H1 (cell line): ENCODE data around the gene NMRK2. TPM values are rescaled to one million over a fixed set of nuclear protein-coding genes. Genes with fewer than 3 reads are reported as not detected.
A peak's percentile ranks its signal among the peaks of the same experiment; 100 is the strongest.

Experiments
- CTCF ChIA-PET: fragments of 300-600 bp; sonication (Branson Sonifier 250); formaldehyde crosslinking; loops from one replicate; lab custom pipeline; 2021; ENCODE audit not compliant: partially characterized antibody; lab: Charles Lee
- POLR2A ChIA-PET: fragments of 300-600 bp; sonication (Branson Sonifier 250); formaldehyde crosslinking; loops from one replicate; lab custom pipeline; 2021; ENCODE audit warnings: inconsistent platforms; ENCODE audit not compliant: partially characterized antibody; lab: Charles Lee
- DNase-seq, 2 experiments: peaks; one replicate each; pipeline versions ENCODE4 v3.0.0 to v3.0.0-alpha.2; 2010 to 2022; ENCODE audit warnings: low spot score in 2 of 2, low read depth in 1 of 2, mixed read lengths in 1 of 2
- FAIRE-seq: peaks from 2 replicates; lab custom pipeline; 2011; peaks lifted over from hg19 to GRCh38; lab: Jason Lieb, UNC
- H2AFZ ChIP-seq: 2 replicates; pipeline ENCODE4 v1.8.1; 2012; ENCODE audit warnings: low read length, inconsistent platforms
- H2AK5ac ChIP-seq: 2 replicates; pipeline ENCODE4 v1.6.1; 2013; ENCODE audit warnings: low read depth, low read length
- H2BK120ac ChIP-seq: replicated peaks from 2 replicates; pipeline ENCODE3; 2013; ENCODE audit warnings: low read depth, low read length, inconsistent platforms
- H2BK12ac ChIP-seq: 2 replicates; pipeline ENCODE4 v1.6.1; 2013; ENCODE audit warnings: low read depth, low read length
- H2BK15ac ChIP-seq: 2 replicates; pipeline ENCODE4 v1.6.1; 2013; ENCODE audit warnings: low read length
- H2BK20ac ChIP-seq: 2 replicates; pipeline ENCODE4 v1.6.1; 2013; ENCODE audit warnings: low read length
- H2BK5ac ChIP-seq: 2 replicates; pipeline ENCODE4 v1.6.1; 2013; ENCODE audit warnings: low read depth, low read length
- H3K14ac ChIP-seq: 2 replicates; pipeline ENCODE4 v1.6.1; 2013; ENCODE audit warnings: inconsistent platforms; ENCODE audit not compliant: insufficient read length
- H3K18ac ChIP-seq: 2 replicates; pipeline ENCODE4 v1.6.1; 2013; ENCODE audit warnings: low read length; ENCODE audit errors: extremely low read depth
- H3K23ac ChIP-seq: 2 replicates; pipeline ENCODE4 v1.6.1; 2013; ENCODE audit warnings: inconsistent platforms; ENCODE audit not compliant: insufficient read length
- H3K23me2 ChIP-seq: 2 replicates; pipeline ENCODE4 v1.6.1; 2013; ENCODE audit warnings: low read depth, low read length
- H3K27ac ChIP-seq: 2 replicates; pipeline ENCODE4 v1.6.1; 2011; ENCODE audit warnings: low read depth, low read length, inconsistent platforms
- H3K27me3 ChIP-seq, 4 experiments: replicated peaks in 1 of 4; 1 replicate in 1 of 4; 2 replicates in 3 of 4; pipeline versions ENCODE4 v1.6.1 to v1.8.1; 2011 to 2013; ENCODE audit warnings: low read length in 3 of 4, mild to moderate bottlenecking in 3 of 4, inconsistent platforms in 2 of 4, mixed read lengths in 2 of 4, moderate library complexity in 1 of 4; ENCODE audit not compliant: control insufficient read depth in 3 of 4, insufficient read depth in 3 of 4; ENCODE audit errors: extremely low read depth in 1 of 4
- H3K36me3 ChIP-seq, 4 experiments: 2 replicates each; pipeline versions ENCODE4 v1.6.1 to v1.8.1; 2011 to 2013; ENCODE audit warnings: mild to moderate bottlenecking in 4 of 4, low read length in 3 of 4, moderate library complexity in 2 of 4, control low read depth in 1 of 4, inconsistent platforms in 1 of 4; ENCODE audit not compliant: insufficient read depth in 4 of 4, control insufficient read depth in 2 of 4
- H3K4ac ChIP-seq: replicated peaks from 2 replicates; pipeline ENCODE3; 2013; ENCODE audit warnings: low read length, low read depth, mixed read lengths, inconsistent platforms; ENCODE audit not compliant: insufficient read length
- H3K4me1 ChIP-seq, 4 experiments: replicated peaks in 1 of 4; 1 replicate in 1 of 4; 2 replicates in 3 of 4; pipeline versions ENCODE4 v1.6.1 to v1.8.1; 2011 to 2013; ENCODE audit warnings: low read length in 3 of 4, inconsistent platforms in 2 of 4, mixed read lengths in 1 of 4; ENCODE audit not compliant: insufficient read depth in 4 of 4, control insufficient read depth in 3 of 4
- H3K4me2 ChIP-seq, 2 experiments: 2 replicates each; pipeline versions ENCODE4 v1.6.1 to v1.8.1; 2011 to 2013; ENCODE audit warnings: low read depth in 2 of 2, low read length in 2 of 2, control low read depth in 1 of 2, inconsistent platforms in 1 of 2, mild to moderate bottlenecking in 1 of 2; ENCODE audit not compliant: insufficient read depth in 1 of 2
- H3K4me3 ChIP-seq, 4 experiments: fragments of 200-600, 300-600 bp in 1 of 4; sonication (generic), shearing (Covaris generic), sonication (Bioruptor Twin) in 1 of 4; 2 replicates each; pipeline versions ENCODE4 v1.5.1 to v1.8.1; 2011 to 2016; ENCODE audit warnings: low read length in 4 of 4, low read depth in 3 of 4, control low read depth in 2 of 4, inconsistent platforms in 2 of 4, mild to moderate bottlenecking in 2 of 4, mixed read lengths in 1 of 4, moderate library complexity in 1 of 4; ENCODE audit not compliant: insufficient read depth in 2 of 4; ENCODE audit errors: extremely low read depth in 1 of 4
- H3K56ac ChIP-seq: replicated peaks from 2 replicates; pipeline ENCODE3; 2013; ENCODE audit warnings: low read depth, mild to moderate bottlenecking, mixed read lengths, low read length, inconsistent platforms; ENCODE audit not compliant: insufficient read length
- H3K79me1 ChIP-seq: 2 replicates; pipeline ENCODE4 v1.6.1; 2013; ENCODE audit warnings: low read depth, low read length, control low read depth
- H3K79me2 ChIP-seq, 2 experiments: 2 replicates each; pipeline versions ENCODE4 v1.6.1 to v1.8.1; 2012 to 2013; ENCODE audit warnings: low read length in 2 of 2, mild to moderate bottlenecking in 2 of 2, inconsistent platforms in 1 of 2; ENCODE audit not compliant: insufficient read depth in 2 of 2, control insufficient read depth in 1 of 2
- H3K9ac ChIP-seq, 4 experiments: replicated peaks in 1 of 4; 1 replicate in 1 of 4; 2 replicates in 3 of 4; pipeline versions ENCODE4 v1.6.1 to v1.8.1; 2011 to 2013; ENCODE audit warnings: low read depth in 3 of 4, low read length in 3 of 4, control low read depth in 2 of 4, mild to moderate bottlenecking in 2 of 4, moderate library complexity in 2 of 4, inconsistent platforms in 1 of 4; ENCODE audit errors: extremely low read depth in 1 of 4
- H3K9me3 ChIP-seq, 2 experiments: 2 replicates each; pipeline versions ENCODE4 v1.6.1 to v1.8.1; 2012 to 2013; ENCODE audit warnings: mild to moderate bottlenecking in 2 of 2, moderate library complexity in 2 of 2, control low read depth in 1 of 2, inconsistent platforms in 1 of 2, low read depth in 1 of 2, low read length in 1 of 2, mixed read lengths in 1 of 2; ENCODE audit not compliant: insufficient read depth in 2 of 2
- H4K20me1 ChIP-seq, 2 experiments: replicated peaks in 1 of 2; 2 replicates each; pipeline versions ENCODE3 to v1.8.1; 2011 to 2013; ENCODE audit warnings: inconsistent platforms in 2 of 2, low read length in 2 of 2, mild to moderate bottlenecking in 1 of 2; ENCODE audit not compliant: insufficient read depth in 2 of 2, control insufficient read depth in 1 of 2
- H4K5ac ChIP-seq: 2 replicates; pipeline ENCODE4 v1.6.1; 2013; ENCODE audit warnings: low read length, low read depth, mixed read lengths, inconsistent platforms; ENCODE audit not compliant: insufficient read length
- H4K8ac ChIP-seq: 2 replicates; pipeline ENCODE4 v1.8.0; 2013; ENCODE audit warnings: mild to moderate bottlenecking, moderate library complexity, low read length, inconsistent platforms; ENCODE audit not compliant: insufficient read depth; ENCODE audit errors: extremely low read depth
- H4K91ac ChIP-seq: replicated peaks from 2 replicates; pipeline ENCODE3; 2013; ENCODE audit warnings: low read length, mixed read lengths, inconsistent platforms; ENCODE audit not compliant: insufficient read length
- BCL11A ChIP-seq, 2 experiments: IDR thresholded peaks; one replicate each; pipeline ENCODE4 v1.6.1; 2011; ENCODE audit warnings: low read depth in 2 of 2, low read length in 2 of 2, mild to moderate bottlenecking in 2 of 2
- BRCA1 ChIP-seq: IDR thresholded peaks from 2 replicates; pipeline ENCODE4 v1.6.1; 2012; ENCODE audit warnings: low read depth, low read length, improper control_type of control experiment
- CHD1 ChIP-seq: IDR thresholded peaks from 2 replicates; pipeline ENCODE4 v1.6.1; 2012; ENCODE audit warnings: low read depth, low read length, improper control_type of control experiment
- CTBP2 ChIP-seq: IDR thresholded peaks from 2 replicates; pipeline ENCODE4 v1.7.0; 2011; ENCODE audit warnings: borderline replicate concordance, mild to moderate bottlenecking, moderate library complexity, mixed read lengths, low read length; ENCODE audit not compliant: insufficient read depth, insufficient read length
- EGR1 ChIP-seq: IDR thresholded peaks from 2 replicates; pipeline ENCODE4 v1.6.1; 2011; ENCODE audit warnings: low read depth, low read length, borderline replicate concordance
- KDM1A ChIP-seq: fragments of 200-600, 300-600 bp; sonication (generic); IDR thresholded peaks from 2 replicates; pipeline ENCODE4 v1.7.1; 2016; ENCODE audit warnings: mild to moderate bottlenecking, low read length, borderline replicate concordance
- PHF8 ChIP-seq: fragments of 200-600 bp; sonication (generic); conservative IDR thresholded peaks from 2 replicates; pipeline ENCODE4 v1.7.1; 2012; ENCODE audit warnings: low read depth, mild to moderate bottlenecking, inconsistent platforms, low read length, moderate library complexity
- POU5F1 ChIP-seq: IDR thresholded peaks from 2 replicates; pipeline ENCODE4 v1.6.1; 2011; ENCODE audit warnings: low read depth, mild to moderate bottlenecking, low read length, moderate library complexity
- RAD21 ChIP-seq, 2 experiments: IDR thresholded peaks in 1 of 2; conservative IDR thresholded peaks in 1 of 2; 2 replicates each; pipeline ENCODE4 v1.6.1; 2011; ENCODE audit warnings: low read depth in 2 of 2, low read length in 2 of 2, improper control_type of control experiment in 1 of 2, inconsistent platforms in 1 of 2, mild to moderate bottlenecking in 1 of 2, moderate library complexity in 1 of 2
- RXRA ChIP-seq: IDR thresholded peaks from 2 replicates; pipeline ENCODE4 v1.6.1; 2011; ENCODE audit warnings: low read depth, mild to moderate bottlenecking, low read length, moderate library complexity; ENCODE audit not compliant: insufficient read depth
- SP1 ChIP-seq: IDR thresholded peaks from 2 replicates; pipeline ENCODE4 v1.6.1; 2011; ENCODE audit warnings: low read depth, low read length
- SUZ12 ChIP-seq: fragments of 200-600 bp; sonication (generic); IDR thresholded peaks from 2 replicates; pipeline ENCODE4 v1.6.1; 2012; ENCODE audit warnings: mild to moderate bottlenecking, inconsistent platforms, low read length, moderate library complexity, mixed read lengths
- TAF1 ChIP-seq: IDR thresholded peaks from 2 replicates; pipeline ENCODE4 v1.6.1; 2011; ENCODE audit warnings: mild to moderate bottlenecking, low read depth, low read length
- TBP ChIP-seq: IDR thresholded peaks from 2 replicates; pipeline ENCODE4 v1.6.1; 2011; ENCODE audit warnings: low read depth, low read length, improper control_type of control experiment
- WGBS, 2 experiments: shearing (Covaris generic) in 1 of 2; methylation state at CpG; one replicate each; pipeline versions ENCODE4 v1.1.6 to v1.1.7; 2013 to 2015; ENCODE audit warnings: low lambda C conversion rate in 2 of 2, mixed read lengths in 2 of 2, inconsistent platforms in 1 of 2, low coverage in 1 of 2, missing lambda C conversion rate in 1 of 2; ENCODE audit not compliant: insufficient replicate concordance in 2 of 2, insufficient coverage in 1 of 2, insufficient read length in 1 of 2; ENCODE audit errors: extremely low coverage in 1 of 2, missing lambda C conversion rate in 1 of 2; 5-methylcytosine and 5-hydroxymethylcytosine counted together
- polyA plus RNA-seq, 7 experiments: library from polyadenylated mRNA; depleted of rRNA in 3 of 7; stranded (reverse) in 5 of 7; unstranded in 2 of 7; fragments of >200 nt in 5 of 7; fragments of 200-250 nt in 2 of 7; gene quantifications; 1 replicate in 5 of 7; 2 replicates in 1 of 7; 4 replicates in 1 of 7; pipeline versions ENCODE4 v1.2.1 to v1.2.3, GENCODE V29; 2011 to 2013; ENCODE audit warnings: missing spikeins in 2 of 7, mixed read lengths in 2 of 7
- total RNA-seq: library from RNA; stranded (reverse); fragmentation: NEBNext Ultra II Directional; extraction: Animal tissue kit (Norgen Biotek cat#: 25700); gene quantifications from 2 replicates; pipeline ENCODE4 v1.2.1, GENCODE V29; 2021

NMRK2 gene
- total and polyA plus RNA-seq, 2 of the 8 experiments (the other 6 are each of a cell fraction or from before 2014, with no cell fraction given), result 87.4 to 206 TPM

DNA sequence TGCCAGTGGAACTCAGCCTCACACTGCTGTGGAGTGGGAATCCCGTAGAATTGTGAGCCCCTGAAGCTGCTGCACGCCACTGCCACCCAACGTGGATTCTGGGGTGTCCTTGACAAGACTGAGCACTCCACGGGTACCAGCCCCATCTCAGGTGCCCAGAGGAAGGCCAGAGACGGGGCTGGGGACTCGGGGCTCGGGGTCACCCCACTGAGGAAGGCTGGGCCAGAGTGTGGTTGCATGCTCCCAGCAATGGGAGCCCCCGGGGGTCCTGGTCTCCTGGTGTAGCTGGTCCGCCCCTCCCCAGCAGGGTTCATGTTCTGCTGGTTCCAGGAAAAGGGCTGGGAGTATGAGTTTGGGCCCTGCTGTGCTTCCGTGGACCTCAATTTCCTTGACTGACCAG lies 22.8 kb downstream of the NMRK2 start:
- peaks cover 3 to 6% of the 10 kb centered on the region in 2 experiments for H4K20me1 ChIP-seq
- POLR2A ChIA-PET, result interaction anchor here (0.6 to 24.8 kb wide), 9 partner anchors 8 to 89 kb away, joined by 3 to 870 read pairs (median 8); partner anchors contain the start of genes EEF2 and NMRK2
- TF ChIP-seq POU5F1 (no peak), KDM1A (no peak), RXRA (no peak), CHD1 (no peak), TBP (no peak), SP1 (no peak), TAF1 (no peak), BCL11A (IDR thresholded peaks at IDR 0.05; ENCODE audit: low read depth in 2 of 2, low read length in 2 of 2) (no peak), RAD21 (IDR thresholded peaks at IDR 0.05 in 1 of 2, conservative IDR thresholded peaks at IDR 0.05 in 1 of 2; ENCODE audit: low read depth in 2 of 2, low read length in 2 of 2) (no peak), SUZ12 (no peak), EGR1 (no peak), PHF8 (no peak), CTBP2 (no peak), BRCA1 (no peak)

More for the DNA sequence above, 22.8 kb downstream of the NMRK2 start:
- H3K36me3 ChIP-seq, result peaks cover 2 to 28% (median 9%) of the 10 kb centered on the region in 4 experiments; a peak in 5 of 8 replicates
- no peak overlapping the region for H4K91ac ChIP-seq
- no peak overlapping the region for H2BK120ac ChIP-seq
- no peak overlapping the region for H3K9ac ChIP-seq
- H3K9me3 ChIP-seq, result no peaks in the 10 kb centered on the region
- no peaks in the 10 kb centered on the region for H3K27me3 ChIP-seq
- H2BK12ac ChIP-seq, result no peak overlapping the region
- no peak overlapping the region for H2BK15ac ChIP-seq
- no peak overlapping the region for H3K56ac ChIP-seq
- H3K18ac ChIP-seq, result no peak overlapping the region
- H2AFZ ChIP-seq, result no peak overlapping the region
- DNase-seq, result no peak
- H3K4me2 ChIP-seq, result no peak overlapping the region
- no peak overlapping the region for H2BK20ac ChIP-seq
- 92% methylated on average over 8 of the region's 10 CpGs; no CpG with 5 or more reads in 1 of the 2 experiments for WGBS, 2 experiments
- no peak overlapping the region for H3K14ac ChIP-seq
- H3K4ac ChIP-seq, result no peak overlapping the region
- no peaks in the 10 kb centered on the region for H3K79me2 ChIP-seq
- no peak overlapping the region; the same call in 1 of the 2 replicates for H2BK5ac ChIP-seq
- no peak overlapping the region for H4K5ac ChIP-seq
- CTCF ChIA-PET, result interaction anchor here (0.6 to 1.6 kb wide), 5 partner anchors 9 to 172 kb away, joined by 3 to 4 read pairs (median 3); no protein-coding TSS in a partner anchor
- FAIRE-seq, result no peak
- H3K4me3 ChIP-seq, result no peak overlapping the region
- H3K79me1 ChIP-seq, result no peaks in the 10 kb centered on the region
- no peak overlapping the region for H2AK5ac ChIP-seq
- no peaks in the 10 kb centered on the region for H3K23me2 ChIP-seq
- no peak overlapping the region for H3K27ac ChIP-seq
- no peak overlapping the region for H3K23ac ChIP-seq
- peak overlapping the region; percentile 45; the same call in 1 of the 2 replicates for H4K8ac ChIP-seq
- H3K4me1 ChIP-seq, result peaks cover 0 to 6% (median 2%) of the 10 kb centered on the region in 4 experiments; a peak in 4 of 7 replicates
